ENCODE measurements around the gene COX8C. TPM values are rescaled to one million over a fixed set of nuclear protein-coding genes. Genes with fewer than 3 reads are reported as not detected.

The COX8C gene
- total RNA-seq, 1 experiment from 2014 or later, result not detected

Other genes starting within 250 kb of the COX8C start
- 70.2 TPM for gene ITPK1, start 231.3 kb upstream of the COX8C start, total RNA-seq (2021; ENCODE audit: unreplicated experiment)
- gene MOAP1, start 162.3 kb upstream of the COX8C start, total RNA-seq (2021; ENCODE audit: unreplicated experiment), result 14.2 TPM
- 19.5 TPM for gene LYSET, start 161.9 kb upstream of the COX8C start, total RNA-seq (2021; ENCODE audit: unreplicated experiment)
- 11.2 TPM for gene GON7, start 140.1 kb upstream of the COX8C start, total RNA-seq (2021; ENCODE audit: unreplicated experiment)
- gene UBR7, start 139.9 kb upstream of the COX8C start, total RNA-seq (2021; ENCODE audit: unreplicated experiment), result 23.9 TPM
- gene BTBD7, start 14.1 kb upstream of the COX8C start, total RNA-seq (2021; ENCODE audit: unreplicated experiment), result 30.8 TPM
- 0.10 TPM for gene UNC79, start 83.8 kb downstream of the COX8C start, total RNA-seq (2021; ENCODE audit: unreplicated experiment)